H1 (cell line): ENCODE measurements around the gene RGL3.

ENCODE experiments used
- CTCF ChIP-seq, 3 experiments: IDR thresholded peaks; 1 replicate in 2 of 3; 2 replicates in 1 of 3; pipeline versions ENCODE4 v1.5.1 to v1.6.1; 2011; ENCODE audit warnings: low read length in 3 of 3, mild to moderate bottlenecking in 3 of 3, inconsistent platforms in 2 of 3, low read depth in 1 of 3, moderate library complexity in 1 of 3; ENCODE audit not compliant: insufficient read depth in 1 of 3; ENCODE audit errors: control extremely low read depth in 1 of 3
- EZH2 ChIP-seq: fragments of 200-600 bp; sonication (generic); IDR thresholded peaks from 2 replicates; pipeline ENCODE4 v1.7.1; 2012; ENCODE audit warnings: low read depth, mild to moderate bottlenecking, moderate library complexity, low read length, inconsistent platforms; ENCODE audit not compliant: severe bottlenecking
- POLR2A ChIP-seq, 2 experiments: IDR thresholded peaks; 1 replicate in 1 of 2; 2 replicates in 1 of 2; pipeline ENCODE4 v1.6.1; 2011; ENCODE audit warnings: low read depth in 2 of 2, low read length in 2 of 2, mild to moderate bottlenecking in 2 of 2; ENCODE audit errors: control extremely low read depth in 1 of 2
- USF2 ChIP-seq: IDR thresholded peaks from 2 replicates; pipeline ENCODE4 v1.6.1; 2011; ENCODE audit warnings: low read length, improper control_type of control experiment

GRCh38 chr19:11397089-11397610, 22.0 kb downstream of the RGL3 start:
- TF ChIP-seq EZH2 (no peak), POLR2A (IDR thresholded peaks at IDR 0.05; ENCODE audit: control extremely low read depth in 1 of 2, low read depth in 2 of 2, low read length in 2 of 2) (no peak), CTCF (IDR thresholded peaks at IDR 0.05; ENCODE audit: control extremely low read depth in 1 of 3, insufficient read depth in 1 of 3, low read depth in 1 of 3, low read length in 3 of 3) (no peak), USF2 (no peak)
